NCI-H526 treated with DMSO at 0.1 percent for 48 hours (cell line): ENCODE measurements around the gene PXDC1.

Source experiments
- DNase-seq: peaks from one replicate; lab custom pipeline; 2025; lab: John Stamatoyannopoulos, UW

PXDC1 gene

GRCh38 chr6:3751077-3751729, at the start of gene PXDC1:
PXDC1 (minus strand) TSS chr6:3751713; CDS start chr6:3751531, 182 bp downstream.
- DNase-seq, result no peak

GRCh38 chr6:3800850-3801591, 49.5 kb upstream of the PXDC1 start:
- DNase-seq, result no peak

DNA sequence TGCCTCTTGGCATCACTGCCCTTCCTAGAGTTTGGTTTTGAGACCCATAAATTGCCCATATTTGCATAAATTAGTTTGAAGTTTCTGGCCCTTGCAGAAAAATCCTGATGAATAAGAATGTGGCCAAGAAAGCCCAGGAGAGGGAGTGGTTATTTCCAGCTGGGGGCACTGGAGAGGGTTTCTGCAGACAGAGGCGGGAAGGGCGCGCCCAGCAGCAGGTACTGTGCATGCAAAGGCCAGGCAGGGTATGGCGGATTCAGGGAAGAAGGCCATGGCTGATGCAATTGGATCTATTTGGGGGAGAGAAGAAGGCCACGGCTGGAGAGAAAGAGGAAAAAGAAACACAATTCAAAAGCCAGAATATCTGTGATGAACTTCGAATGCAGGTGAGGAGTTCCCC, 48.2 kb upstream of the PXDC1 start:
- DNase-seq, result no peak

DNA sequence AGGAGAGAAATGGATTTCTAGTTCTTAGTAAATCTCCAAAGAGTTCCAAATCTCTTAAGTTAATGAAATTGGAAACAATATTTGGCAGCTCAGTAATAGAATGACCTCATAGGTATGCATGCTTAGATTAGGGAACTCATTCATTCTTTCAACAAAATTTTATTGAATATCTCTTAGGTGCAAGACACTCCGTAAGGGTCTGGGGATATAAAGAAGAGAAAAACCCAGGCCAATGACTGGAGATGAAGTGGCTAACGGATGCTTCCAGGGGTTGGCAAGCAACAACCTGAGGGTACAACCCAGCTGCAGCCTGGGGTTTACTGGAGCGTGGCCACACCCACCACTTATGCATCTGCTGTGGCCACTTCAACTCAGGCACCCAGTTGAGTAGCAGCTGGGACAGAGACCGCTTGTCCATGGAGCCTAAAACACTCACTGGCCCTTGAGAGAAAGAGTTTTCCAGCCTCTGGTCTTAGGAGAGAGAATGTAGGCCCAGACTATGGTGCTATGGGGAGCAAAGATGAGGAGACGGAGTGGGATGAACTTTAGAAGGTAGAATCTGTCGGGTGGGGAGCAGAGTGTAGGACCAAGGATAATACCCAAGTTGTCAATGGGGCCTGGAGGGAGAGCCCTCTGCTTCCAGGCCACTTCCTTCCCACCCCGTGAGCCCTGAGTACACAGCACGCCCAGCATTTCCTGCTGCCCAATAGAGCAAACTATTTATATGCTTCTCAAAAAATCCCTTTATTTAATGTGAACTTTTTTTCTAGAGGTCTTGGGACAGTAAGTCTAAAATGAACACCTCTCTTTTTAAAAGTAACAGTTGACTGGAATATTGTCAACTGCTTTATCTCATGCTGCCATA, 46.8 kb upstream of the PXDC1 start:
- no peak for DNase-seq

GRCh38 chr6:3797231-3798054, 45.9 kb upstream of the PXDC1 start:
- DNase-seq, result no peak

- DNase-seq, result no peak
Observed at GRCh38 chr6:3796719-3797041, 45.2 kb upstream of the PXDC1 start.

DNA sequence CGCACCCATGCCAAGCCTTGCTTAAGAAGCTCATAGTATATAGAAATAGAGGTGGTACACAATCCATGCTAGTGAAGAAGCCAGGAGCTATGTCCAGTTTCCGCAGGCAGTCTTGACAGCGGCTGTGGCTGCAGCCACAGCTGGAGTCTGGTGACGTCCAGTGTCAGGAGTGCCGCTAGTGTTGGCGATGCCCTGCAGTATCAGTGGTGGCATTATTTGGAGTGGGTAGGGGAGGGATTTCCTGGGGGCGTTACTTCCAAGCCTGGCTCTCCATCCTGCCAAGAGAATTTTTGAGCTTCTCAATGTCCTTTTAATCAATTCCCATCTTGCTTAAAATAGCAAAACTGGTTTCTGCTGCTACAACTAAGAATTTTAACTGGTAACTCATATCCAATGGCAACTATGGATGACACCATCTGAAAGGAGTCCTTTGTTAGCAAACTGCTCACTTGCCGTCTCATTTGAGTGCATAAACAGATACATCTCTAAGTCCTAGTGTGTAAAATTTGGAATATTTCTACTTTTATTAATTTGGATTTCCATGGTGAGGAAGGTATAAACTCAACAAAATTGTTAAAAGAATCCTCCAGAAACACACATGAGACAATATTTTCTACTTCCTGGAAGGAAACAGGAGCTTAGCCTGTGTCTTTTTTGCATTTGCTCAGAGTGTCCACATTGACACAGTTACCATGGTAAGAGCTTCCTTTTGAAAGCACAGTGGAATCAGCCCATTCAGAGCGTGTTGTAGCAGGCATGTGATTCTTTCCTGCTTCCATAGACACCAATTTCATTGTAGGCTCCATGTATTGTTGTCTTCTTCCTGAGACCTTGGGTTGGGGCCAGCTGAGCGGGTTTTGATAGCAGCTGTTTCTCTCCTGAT, 44.6 kb upstream of the PXDC1 start:
- DNase-seq, result no peak

DNA sequence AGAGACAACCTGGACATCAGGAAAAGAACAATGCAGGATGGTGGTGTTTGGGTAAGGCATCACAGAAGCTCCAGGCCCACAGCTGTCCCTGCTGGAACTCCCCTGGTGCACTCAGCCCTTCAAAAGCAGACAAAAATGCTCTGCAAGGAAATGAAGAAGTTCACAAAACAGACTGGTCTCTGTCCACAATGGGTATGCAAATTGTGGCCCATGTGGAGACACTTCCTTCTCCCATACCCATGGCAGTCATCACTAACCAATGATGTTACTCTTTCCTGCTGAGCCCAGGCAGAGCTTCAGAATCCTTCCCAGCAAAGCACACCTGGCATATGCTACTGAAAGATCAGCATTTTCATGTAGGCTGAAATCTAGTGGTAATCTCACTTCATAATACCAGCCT, 42.6 kb upstream of the PXDC1 start:
- no peak for DNase-seq

GRCh38 chr6:3793545-3793944, 42.0 kb upstream of the PXDC1 start:
- DNase-seq, result no peak

- DNase-seq, result no peak
Observed at GRCh38 chr6:3791526-3792203, 40.2 kb upstream of the PXDC1 start.

DNA sequence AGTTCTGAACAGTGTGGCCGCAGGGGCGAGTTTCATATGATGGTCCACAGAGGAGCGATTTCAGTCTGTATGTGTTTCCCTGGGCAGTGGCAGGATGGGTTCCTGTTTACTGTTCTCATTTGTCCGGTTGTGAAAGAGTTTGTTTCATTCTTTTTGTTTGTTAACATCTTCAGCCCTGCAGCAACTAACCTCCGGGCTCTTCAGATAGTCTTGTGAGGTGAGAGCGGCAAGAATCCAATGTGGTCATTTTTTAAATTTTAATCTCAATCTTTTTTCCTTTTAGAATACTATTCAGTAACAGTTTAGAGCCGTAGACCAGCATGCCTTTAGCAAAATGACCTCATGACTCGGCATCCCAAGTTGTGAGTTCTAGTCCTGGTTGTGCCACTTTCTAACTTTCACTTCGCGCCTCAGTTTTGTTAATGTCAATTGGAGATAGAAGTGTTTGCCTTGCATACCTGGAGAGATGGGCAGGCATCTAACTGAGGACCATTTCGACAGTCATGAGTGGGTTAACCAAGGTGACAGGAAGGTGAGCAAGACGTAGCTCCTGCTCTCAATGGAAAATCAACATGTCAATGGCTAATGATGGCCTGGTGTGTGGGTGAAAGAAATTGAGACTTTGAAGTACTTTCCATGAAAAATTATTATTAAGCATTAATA, 38.5 kb upstream of the PXDC1 start:
- no peak for DNase-seq

DNA sequence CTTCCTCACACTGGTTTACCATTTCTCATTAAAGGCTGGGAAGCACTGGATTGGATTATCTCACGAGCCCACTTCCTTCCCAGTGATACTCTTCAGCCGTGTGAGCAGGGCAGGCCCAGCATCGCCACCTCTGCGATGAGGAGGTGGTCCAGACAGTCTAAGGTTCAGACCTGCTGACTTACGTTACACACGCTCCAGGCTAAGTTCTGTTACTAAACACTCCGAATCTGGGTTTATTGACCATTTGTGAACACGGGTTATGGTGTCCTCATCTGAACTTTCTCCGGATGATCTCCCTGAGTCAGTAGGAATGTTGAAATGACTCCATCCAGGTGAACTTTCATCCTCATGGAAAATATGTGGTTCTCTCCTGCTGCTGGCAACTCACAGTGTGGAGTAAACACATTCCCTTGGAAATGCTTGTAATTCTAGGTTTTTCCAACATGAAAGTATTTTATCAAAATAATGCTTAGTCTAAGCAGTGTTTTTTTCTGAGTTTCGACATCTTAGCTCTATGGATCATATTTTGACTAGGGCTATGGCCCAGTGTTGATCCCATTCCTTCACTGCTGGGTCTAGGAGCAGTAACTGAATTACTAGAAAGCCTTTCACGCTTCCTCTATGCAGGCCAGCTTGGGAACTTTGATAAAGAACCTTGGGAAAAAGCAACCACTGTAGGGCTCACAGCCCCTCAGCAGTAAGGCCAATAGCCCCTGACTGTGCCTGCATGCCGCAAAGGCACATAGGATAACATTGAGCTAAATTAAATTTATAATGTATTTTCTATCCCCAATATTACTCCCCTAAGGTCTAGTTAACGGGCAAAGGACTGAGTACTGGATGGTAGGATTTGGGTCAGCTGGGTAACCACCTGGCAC, 37.7 kb upstream of the PXDC1 start:
- no peak for DNase-seq

GRCh38 chr6:3788408-3789017, 37.0 kb upstream of the PXDC1 start:
- DNase-seq, result no peak

DNA sequence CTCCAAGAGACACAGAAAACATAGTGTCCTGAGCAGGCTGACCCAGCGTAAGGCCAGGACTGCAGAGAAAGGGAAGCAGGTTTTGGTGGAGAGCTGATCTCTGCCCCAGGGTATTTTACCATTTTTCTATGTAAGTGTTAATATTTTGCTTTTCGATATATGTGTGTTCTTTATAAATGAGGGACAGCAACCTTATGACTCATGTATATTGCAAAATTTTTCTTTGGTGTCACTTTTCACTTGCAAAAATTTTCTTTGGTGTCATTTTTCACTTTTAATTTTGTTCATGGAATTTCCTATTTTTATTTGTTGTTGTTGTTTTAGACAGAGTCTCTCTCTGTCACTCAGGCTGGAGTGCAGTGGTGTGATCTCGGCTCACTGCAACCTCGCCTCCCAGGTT, 34.6 kb upstream of the PXDC1 start:
- DNase-seq, result no peak

- no peak for DNase-seq
Observed at GRCh38 chr6:3785745-3786098, 34.2 kb upstream of the PXDC1 start.

DNA sequence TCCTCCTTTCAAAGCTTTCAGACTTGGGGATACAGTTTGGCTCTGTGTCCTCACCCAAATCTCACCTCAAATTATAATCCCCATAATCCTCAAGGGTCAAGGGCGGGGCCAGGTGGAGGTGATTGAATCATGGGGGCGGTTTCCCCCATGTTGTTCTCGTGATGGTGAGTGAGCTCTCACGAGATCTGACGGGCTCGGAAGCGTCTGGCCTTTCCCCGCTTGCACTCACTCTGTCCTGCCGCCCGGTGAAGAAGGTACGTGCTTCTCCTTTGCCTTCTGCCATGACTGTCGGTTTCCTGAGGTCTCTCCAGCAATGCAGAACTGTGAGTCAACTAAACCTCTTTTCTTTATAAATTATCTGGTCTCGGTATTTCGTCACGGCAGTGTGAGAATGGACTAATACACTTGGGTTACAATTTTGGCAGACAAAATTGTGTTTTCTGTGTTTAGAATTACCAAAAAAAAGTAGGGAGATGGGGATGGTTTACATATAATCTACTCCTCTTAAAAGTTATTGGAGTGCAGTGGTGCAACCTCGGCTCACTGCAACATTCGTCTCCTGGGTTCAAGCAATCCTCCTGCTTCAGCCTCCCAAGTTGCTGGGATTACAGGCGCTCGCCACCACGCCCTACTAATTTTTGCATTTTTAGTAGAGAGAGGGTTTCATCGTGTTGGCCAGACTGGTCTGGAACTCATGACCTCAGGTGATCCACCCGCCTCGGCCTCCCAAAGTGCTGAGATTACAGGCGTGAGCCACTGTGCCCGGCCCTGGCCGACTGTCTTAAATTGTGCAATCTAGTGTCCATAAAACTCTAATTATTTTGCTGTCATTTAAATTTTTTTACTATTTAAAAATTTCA, 33.6 kb upstream of the PXDC1 start:
- no peak for DNase-seq

GRCh38 chr6:3784423-3784822, 32.9 kb upstream of the PXDC1 start:
- no peak for DNase-seq
